ENCODE results near the gene COTL1.

DNA sequence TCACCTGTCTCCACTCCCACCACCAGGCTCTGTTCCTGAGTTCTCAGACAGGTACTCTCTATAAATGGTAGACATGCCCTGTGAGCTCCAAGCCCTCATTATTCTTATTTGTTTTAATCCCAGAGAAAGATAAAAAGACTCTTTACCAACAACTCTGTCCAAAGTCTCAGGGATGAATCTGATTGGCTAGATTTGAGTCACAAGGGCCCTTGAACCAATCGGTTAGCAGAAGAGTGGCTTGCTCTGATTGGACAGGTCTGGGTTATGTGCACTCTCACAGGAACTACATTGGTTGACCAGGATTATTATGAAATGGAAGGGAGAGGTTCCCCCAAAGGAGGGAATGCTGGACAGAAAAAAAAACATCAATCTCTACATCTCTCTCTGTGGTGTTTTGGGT lies 7.5 kb downstream of the COTL1 start:
- TF ChIP-seq, protein P1, sequence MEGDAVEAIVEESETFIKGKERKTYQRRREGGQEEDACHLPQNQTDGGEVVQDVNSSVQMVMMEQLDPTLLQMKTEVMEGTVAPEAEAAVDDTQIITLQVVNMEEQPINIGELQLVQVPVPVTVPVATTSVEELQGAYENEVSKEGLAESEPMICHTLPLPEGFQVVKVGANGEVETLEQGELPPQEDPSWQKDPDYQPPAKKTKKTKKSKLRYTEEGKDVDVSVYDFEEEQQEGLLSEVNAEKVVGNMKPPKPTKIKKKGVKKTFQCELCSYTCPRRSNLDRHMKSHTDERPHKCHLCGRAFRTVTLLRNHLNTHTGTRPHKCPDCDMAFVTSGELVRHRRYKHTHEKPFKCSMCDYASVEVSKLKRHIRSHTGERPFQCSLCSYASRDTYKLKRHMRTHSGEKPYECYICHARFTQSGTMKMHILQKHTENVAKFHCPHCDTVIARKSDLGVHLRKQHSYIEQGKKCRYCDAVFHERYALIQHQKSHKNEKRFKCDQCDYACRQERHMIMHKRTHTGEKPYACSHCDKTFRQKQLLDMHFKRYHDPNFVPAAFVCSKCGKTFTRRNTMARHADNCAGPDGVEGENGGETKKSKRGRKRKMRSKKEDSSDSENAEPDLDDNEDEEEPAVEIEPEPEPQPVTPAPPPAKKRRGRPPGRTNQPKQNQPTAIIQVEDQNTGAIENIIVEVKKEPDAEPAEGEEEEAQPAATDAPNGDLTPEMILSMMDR (conservative IDR thresholded peaks at IDR 0.05; ENCODE audit: low read length): no peak
- no peak for TF ChIP-seq EZH2phosphoT487 (IDR thresholded peaks at IDR 0.05; ENCODE audit: borderline replicate concordance, low read depth, low read length)

All from OCI-LY7 (cell line).